Brain microvascular endothelial cell (primary cell): ENCODE results near the gene SLC18A2.
A peak's percentile ranks its signal among the peaks of the same experiment; 100 is the strongest.
"Not testable (repeated sequence)": the region's sequence is repeated elsewhere in the genome, so short reads cannot be mapped to it uniquely, and the experiment has no call there.

Source experiments
- DNase-seq: peaks from one replicate; pipeline ENCODE4 v3.0.0-alpha.2; 2020
- H3K27ac ChIP-seq: fragments of 250-450 bp; sonication (Bioruptor Pico); 2 replicates; pipeline ENCODE4 v1.5.1; 2020; ENCODE audit warnings: mild to moderate bottlenecking, moderate library complexity
- H3K27me3 ChIP-seq: fragments of 250-450 bp; sonication (Bioruptor Pico); replicated peaks from 2 replicates; pipeline ENCODE4 v1.5.1; 2020; ENCODE audit warnings: mild to moderate bottlenecking
- H3K36me3 ChIP-seq: fragments of 250-450 bp; sonication (Bioruptor Pico); replicated peaks from 2 replicates; pipeline ENCODE4 v1.5.1; 2020; ENCODE audit warnings: mild to moderate bottlenecking
- H3K4me3 ChIP-seq: 2 replicates; pipeline ENCODE4 v1.5.1; 2011; ENCODE audit warnings: low read depth, mild to moderate bottlenecking, control low read depth, low read length, moderate library complexity
- in situ Hi-C: cut with HindIII; loops from 2 replicates; pipeline ENCODE4 v1.10.0; 2017; ENCODE audit warnings: low sequenced_read_pairs, low pct_ligation_motif_present
- TF ChIP-seq, protein P1 (sequence below): IDR thresholded peaks from 2 replicates; pipeline ENCODE4 v1.5.1; 2011; ENCODE audit warnings: low read depth, mild to moderate bottlenecking, moderate library complexity, low read length, control low read depth, inconsistent platforms; ENCODE audit errors: missing control alignments

SLC18A2 gene

DNA sequence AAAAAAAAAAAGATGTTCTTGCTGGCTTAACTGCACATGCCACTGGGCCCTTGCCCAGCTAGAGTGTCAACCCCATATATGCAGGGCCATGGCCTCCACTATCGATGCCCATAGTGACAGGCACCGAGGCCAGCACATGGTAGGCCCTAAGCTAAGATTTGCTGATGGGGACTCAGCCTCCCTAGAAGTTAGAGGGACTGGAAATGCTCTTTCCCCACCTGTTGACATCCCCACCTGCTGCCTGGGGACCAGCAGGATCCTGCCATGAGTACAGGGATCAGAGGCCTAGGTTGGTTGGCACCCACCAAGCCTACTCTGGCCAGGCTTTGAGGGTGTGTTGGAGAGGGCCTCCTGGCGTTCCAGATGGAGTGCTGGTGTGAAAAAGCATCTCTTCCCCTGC lies 16.0 kb upstream of the SLC18A2 start:
- no peaks in the 10 kb centered on the region for H3K27me3 ChIP-seq
- H3K36me3 ChIP-seq = no peaks in the 10 kb centered on the region
- DNase-seq = no peak
- no peak overlapping the region for H3K4me3 ChIP-seq
- in situ Hi-C loops = no loop called here
- TF ChIP-seq, protein P1, sequence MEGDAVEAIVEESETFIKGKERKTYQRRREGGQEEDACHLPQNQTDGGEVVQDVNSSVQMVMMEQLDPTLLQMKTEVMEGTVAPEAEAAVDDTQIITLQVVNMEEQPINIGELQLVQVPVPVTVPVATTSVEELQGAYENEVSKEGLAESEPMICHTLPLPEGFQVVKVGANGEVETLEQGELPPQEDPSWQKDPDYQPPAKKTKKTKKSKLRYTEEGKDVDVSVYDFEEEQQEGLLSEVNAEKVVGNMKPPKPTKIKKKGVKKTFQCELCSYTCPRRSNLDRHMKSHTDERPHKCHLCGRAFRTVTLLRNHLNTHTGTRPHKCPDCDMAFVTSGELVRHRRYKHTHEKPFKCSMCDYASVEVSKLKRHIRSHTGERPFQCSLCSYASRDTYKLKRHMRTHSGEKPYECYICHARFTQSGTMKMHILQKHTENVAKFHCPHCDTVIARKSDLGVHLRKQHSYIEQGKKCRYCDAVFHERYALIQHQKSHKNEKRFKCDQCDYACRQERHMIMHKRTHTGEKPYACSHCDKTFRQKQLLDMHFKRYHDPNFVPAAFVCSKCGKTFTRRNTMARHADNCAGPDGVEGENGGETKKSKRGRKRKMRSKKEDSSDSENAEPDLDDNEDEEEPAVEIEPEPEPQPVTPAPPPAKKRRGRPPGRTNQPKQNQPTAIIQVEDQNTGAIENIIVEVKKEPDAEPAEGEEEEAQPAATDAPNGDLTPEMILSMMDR = no peak
- no peak overlapping the region for H3K27ac ChIP-seq

DNA sequence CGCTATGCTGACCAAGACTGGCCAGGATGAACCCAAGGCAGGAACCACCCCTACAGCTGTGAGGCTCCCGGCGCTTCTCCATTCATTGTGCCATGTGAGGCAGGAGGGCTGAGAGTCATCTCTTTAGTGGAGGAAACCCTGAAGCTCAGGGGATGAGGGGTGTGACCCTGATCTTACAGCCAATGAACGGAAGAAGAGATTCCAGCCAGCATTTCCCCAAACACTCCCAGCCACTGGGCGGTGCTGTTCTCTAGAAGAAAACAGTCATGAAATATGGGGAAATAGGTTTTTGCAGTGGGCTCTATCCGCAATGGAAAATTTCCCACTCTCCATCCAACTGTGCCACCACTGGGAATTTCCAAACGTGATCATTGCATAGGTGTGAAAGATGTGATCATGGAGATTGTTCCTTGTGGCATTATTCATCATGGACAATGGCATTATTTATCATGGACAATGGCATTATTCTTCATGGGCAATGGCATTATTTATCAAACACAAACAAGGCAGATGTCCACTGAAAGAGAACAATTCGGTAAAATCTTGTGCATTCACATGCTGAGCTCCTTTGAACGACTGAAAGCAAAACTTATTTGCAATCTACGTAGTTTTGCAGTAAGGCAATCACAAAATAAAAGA lies 14.0 kb upstream of the SLC18A2 start:
- TF ChIP-seq, protein P1 = peak; percentile 59
- H3K27me3 ChIP-seq = no peaks in the 10 kb centered on the region
- H3K36me3 ChIP-seq = no peaks in the 10 kb centered on the region
- in situ Hi-C loops = no loop called here
- peak; percentile 14 for DNase-seq
- no peak overlapping the region for H3K4me3 ChIP-seq
- no peak overlapping the region for H3K27ac ChIP-seq

DNA sequence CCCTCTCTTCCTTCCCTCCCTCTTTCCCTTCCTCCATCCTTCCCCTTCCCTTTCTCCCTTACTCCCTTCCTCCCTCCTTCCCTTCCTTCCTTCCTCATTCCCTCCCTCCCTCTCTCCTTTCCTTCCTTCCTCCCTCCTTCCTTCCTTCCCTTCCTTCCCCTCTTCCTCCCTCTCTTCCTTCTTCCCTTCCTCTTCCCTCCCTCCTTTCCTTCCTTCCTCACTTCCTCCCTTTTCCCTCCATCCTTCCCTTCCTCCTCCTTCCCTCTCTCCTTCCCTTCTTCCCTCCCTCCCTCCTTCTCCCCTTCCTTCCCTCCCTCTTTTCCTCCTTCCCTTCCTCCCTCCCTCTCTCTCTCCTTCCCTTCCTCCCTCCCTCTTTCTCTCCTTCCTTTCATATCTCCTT lies 12.7 kb upstream of the SLC18A2 start:
- H3K36me3 ChIP-seq = no peaks in the 10 kb centered on the region
- no peaks in the 10 kb centered on the region for H3K27me3 ChIP-seq
- TF ChIP-seq, protein P1 = no peak
- in situ Hi-C loops = no loop called here
- no peak for DNase-seq
- no peak overlapping the region for H3K4me3 ChIP-seq
- H3K27ac ChIP-seq = no peak overlapping the region

DNA sequence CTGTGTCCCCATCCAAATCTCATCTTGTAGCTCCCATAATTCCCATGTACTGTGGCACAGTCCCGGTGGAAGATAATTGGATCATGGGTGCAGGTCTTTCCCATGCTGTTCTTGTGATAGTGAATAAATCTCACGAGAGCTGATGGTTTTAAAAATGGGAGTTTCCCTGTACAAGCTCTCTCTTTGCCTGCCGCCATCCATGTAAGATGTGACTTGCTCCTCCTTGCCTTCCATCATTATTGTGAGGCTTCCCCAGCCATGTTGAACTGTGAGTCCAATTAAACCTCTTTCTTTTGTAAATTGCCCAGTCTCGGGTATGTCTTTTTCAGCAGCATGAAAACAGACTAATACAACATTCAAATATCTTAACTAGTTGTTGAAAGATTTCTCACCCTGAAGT lies 10.8 kb upstream of the SLC18A2 start:
- H3K4me3 ChIP-seq, H3K27ac ChIP-seq, in situ Hi-C loops, H3K27me3 ChIP-seq, DNase-seq, H3K36me3 ChIP-seq: not testable (repeated sequence)

DNA sequence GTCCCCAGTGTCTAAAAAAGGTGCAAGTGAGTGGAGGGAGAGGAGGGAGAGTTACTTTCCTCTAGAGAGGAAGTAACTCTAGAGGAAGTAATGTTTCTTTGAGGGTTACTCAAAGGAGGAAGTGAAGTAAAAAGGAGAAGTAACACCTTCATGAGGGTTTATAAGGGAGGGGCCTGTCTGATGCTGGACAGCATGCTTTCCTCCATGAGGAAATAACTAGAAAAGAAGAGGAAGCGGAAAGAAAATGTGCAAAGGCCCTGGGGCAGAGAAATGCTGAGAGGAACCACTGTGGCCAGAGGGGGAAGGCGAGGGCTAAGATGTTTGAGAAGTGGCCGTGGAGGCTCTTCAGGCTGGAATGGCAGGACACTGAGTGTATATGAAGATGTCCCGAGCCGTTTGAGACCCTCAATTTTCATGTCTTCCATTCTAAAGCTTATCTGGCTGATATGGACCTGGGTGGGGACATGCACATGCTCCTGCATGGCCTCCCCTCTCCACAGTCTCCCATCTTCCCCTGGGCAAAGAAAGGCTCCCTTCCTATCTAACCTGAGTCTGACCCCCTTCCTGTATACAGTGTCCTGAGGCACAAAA lies 3.4 kb upstream of the SLC18A2 start:
- Histone ChIP-seq H3K36me3 (no peaks in the 10 kb centered on the region), H3K4me3 (no peak overlapping the region), H3K27me3 (peaks cover 28% of the 10 kb centered on the region), H3K27ac (no peak overlapping the region)
- in situ Hi-C loops = no loop called here
- no peak for DNase-seq
- TF ChIP-seq, protein P1 = no peak

DNA sequence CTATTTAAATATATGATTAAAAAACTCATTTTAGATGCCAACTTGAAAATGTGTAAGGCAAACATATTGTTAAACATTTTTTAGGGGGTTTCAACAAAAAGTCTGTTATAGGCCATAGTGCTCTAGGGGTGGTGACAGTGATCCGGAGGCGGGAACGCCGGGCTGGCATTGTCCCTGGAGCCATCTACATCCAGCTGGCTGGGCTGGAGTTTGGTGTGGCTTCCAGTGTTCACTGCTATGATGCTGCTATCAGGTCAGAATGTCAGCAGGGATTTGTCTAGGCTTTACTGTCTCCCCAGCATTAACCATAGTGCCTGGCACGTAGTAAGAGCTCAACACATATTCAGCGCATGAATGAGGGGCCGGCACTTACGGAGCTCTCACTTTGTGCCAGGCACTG lies 1.9 kb upstream of the SLC18A2 start:
- no peak overlapping the region for H3K4me3 ChIP-seq
- no peak overlapping the region for H3K27ac ChIP-seq
- DNase-seq = no peak
- in situ Hi-C loops = no loop called here
- TF ChIP-seq, protein P1 = no peak
- no peaks in the 10 kb centered on the region for H3K36me3 ChIP-seq
- peaks cover 28% of the 10 kb centered on the region for H3K27me3 ChIP-seq
